ENCODE measurements around the gene SMIM45.

The SMIM45 gene

DNA sequence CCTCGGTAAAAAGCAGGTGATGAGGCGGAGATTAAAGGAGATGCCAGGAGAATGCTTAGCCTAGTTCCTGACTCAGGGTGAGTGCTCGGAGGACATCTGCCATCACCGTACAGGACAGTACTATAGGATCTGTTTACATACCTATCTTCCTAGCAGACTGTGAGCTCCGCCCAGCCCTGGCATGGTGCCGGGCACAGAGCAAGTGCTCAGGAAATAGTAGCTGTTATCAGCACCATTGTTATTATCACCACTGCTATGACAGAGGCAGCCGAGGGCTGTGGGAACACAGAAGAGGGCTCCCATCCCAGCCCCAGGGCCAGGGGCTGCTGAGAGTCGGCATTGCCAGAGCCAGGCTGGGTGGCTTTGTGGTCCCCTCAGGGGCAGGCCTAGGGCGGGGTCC is 16.7 kb downstream of the SMIM45 start:
- Histone ChIP-seq H4K91ac (ENCODE audit: insufficient read length, low read depth, low read length) (no peak overlapping the region), H3K9ac (ENCODE audit: extremely low read depth, insufficient read length, low read length) (no peak overlapping the region), H3K56ac (ENCODE audit: insufficient read length, low read depth, low read length) (no peak overlapping the region), H3K23ac (ENCODE audit: insufficient read length, low read depth, low read length) (no peak overlapping the region), H2BK5ac (ENCODE audit: insufficient read length, low read length) (no peak overlapping the region), H3K4me2 (ENCODE audit: insufficient read depth, insufficient read length, low read length) (no peak overlapping the region), H4K5ac (ENCODE audit: insufficient read length, low read depth, low read length) (no peak overlapping the region), H3K9me3 (ENCODE audit: control insufficient read depth, low read depth, low read length) (no peaks in the 10 kb centered on the region), H2BK120ac (ENCODE audit: low read depth, low read length, poor library complexity, severe bottlenecking) (no peak overlapping the region), H3K4me1 (ENCODE audit: insufficient read depth, low read length) (peaks cover 2% of the 10 kb centered on the region; the same call in 1 of the 2 replicates), H3K27me3 (ENCODE audit: insufficient read depth, low read length) (no peaks in the 10 kb centered on the region; the same call in 1 of the 2 replicates), H2BK12ac (ENCODE audit: insufficient read length, low read depth, low read length) (no peak overlapping the region), H3T11ph (ENCODE audit: low read length) (no peak overlapping the region), H2BK15ac (ENCODE audit: low read depth, low read length) (no peak overlapping the region), H2BK20ac (ENCODE audit: low read depth, low read length, poor library complexity, severe bottlenecking) (no peak overlapping the region), H4K20me1 (ENCODE audit: control insufficient read depth, insufficient read depth, insufficient read length) (no peaks in the 10 kb centered on the region), H2AFZ (ENCODE audit: low read length) (no peak overlapping the region), H2AK5ac (ENCODE audit: insufficient read length, low read length) (no peak overlapping the region), H4K8ac (replicated peaks; ENCODE audit: insufficient read length, low read depth, low read length) (no peak overlapping the region), H3K23me2 (ENCODE audit: insufficient read length, low read depth, low read length, poor library complexity, severe bottlenecking) (no peaks in the 10 kb centered on the region), H3K14ac (ENCODE audit: insufficient read depth, low read length) (no peak overlapping the region), H3K27ac (ENCODE audit: insufficient read length, low read depth, low read length) (no peak overlapping the region), H3K79me1 (ENCODE audit: insufficient read depth, low read depth, low read length, poor library complexity, severe bottlenecking) (no peaks in the 10 kb centered on the region), H3K18ac (ENCODE audit: insufficient read length, low read depth, low read length) (no peak overlapping the region), H3K79me2 (ENCODE audit: insufficient read depth, low read length) (no peaks in the 10 kb centered on the region), H3K4ac (ENCODE audit: low read depth, low read length) (no peak overlapping the region)
- DNase-seq = no peak
- Mint-ChIP-seq H3K4me1 (peaks cover 29 to 36% of the 10 kb centered on the region in 2 experiments), H3K27me3 (ENCODE audit: low read depth) (peaks cover 43% of the 10 kb centered on the region), H3K36me3 (ENCODE audit: insufficient read depth in 1 of 3, low read depth in 3 of 3) (peaks cover 2 to 3% (median 3%) of the 10 kb centered on the region in 3 experiments; a peak in 2 of 7 replicates), H3K4me3 (no peak overlapping the region), H3K9me3 (peaks cover 4 to 5% of the 10 kb centered on the region in 2 experiments; a peak in 4 of 5 replicates), H3K27ac (no peak overlapping the region)
- TF ChIP-seq, protein P1, sequence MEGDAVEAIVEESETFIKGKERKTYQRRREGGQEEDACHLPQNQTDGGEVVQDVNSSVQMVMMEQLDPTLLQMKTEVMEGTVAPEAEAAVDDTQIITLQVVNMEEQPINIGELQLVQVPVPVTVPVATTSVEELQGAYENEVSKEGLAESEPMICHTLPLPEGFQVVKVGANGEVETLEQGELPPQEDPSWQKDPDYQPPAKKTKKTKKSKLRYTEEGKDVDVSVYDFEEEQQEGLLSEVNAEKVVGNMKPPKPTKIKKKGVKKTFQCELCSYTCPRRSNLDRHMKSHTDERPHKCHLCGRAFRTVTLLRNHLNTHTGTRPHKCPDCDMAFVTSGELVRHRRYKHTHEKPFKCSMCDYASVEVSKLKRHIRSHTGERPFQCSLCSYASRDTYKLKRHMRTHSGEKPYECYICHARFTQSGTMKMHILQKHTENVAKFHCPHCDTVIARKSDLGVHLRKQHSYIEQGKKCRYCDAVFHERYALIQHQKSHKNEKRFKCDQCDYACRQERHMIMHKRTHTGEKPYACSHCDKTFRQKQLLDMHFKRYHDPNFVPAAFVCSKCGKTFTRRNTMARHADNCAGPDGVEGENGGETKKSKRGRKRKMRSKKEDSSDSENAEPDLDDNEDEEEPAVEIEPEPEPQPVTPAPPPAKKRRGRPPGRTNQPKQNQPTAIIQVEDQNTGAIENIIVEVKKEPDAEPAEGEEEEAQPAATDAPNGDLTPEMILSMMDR (conservative IDR thresholded peaks at IDR 0.05) = no peak
- no CpG with 5 or more reads among the region's 9 CpGs for WGBS (ENCODE audit: extremely low coverage, insufficient read length, low lambda C conversion rate)
